Lower lobe of right lung (tissue), 2 donors: ENCODE data around the gene SLC37A4. TPM values are rescaled to one million over a fixed set of nuclear protein-coding genes. Genes with fewer than 3 reads are reported as not detected.

Experiments
- ATAC-seq, 2 donors: fragments of 200-7000 bp; cut with Tn5 transposase; one replicate each; pipeline ENCODE4 v1.9.1; 2020 to 2022; ENCODE audit warnings: mild to moderate bottlenecking in 2 of 2, moderate library complexity in 2 of 2
- DNase-seq: peaks from one replicate; pipeline ENCODE4 v3.0.0-alpha.2; 2020
- H3K27ac ChIP-seq: fragments of 200-600 bp; one replicate; pipeline ENCODE4 v1.8.0; 2022
- H3K27me3 ChIP-seq: fragments of 200-600 bp; one replicate; pipeline ENCODE4 v1.8.0; 2022; ENCODE audit warnings: low read depth
- H3K36me3 ChIP-seq: fragments of 200-600 bp; one replicate; pipeline ENCODE4 v1.8.0; 2022; ENCODE audit warnings: mild to moderate bottlenecking
- H3K4me1 ChIP-seq: fragments of 200-600 bp; one replicate; pipeline ENCODE4 v1.8.0; 2022
- H3K4me3 ChIP-seq: fragments of 200-600 bp; one replicate; pipeline ENCODE4 v1.8.0; 2022; ENCODE audit warnings: mild to moderate bottlenecking
- H3K9me3 ChIP-seq: fragments of 200-600 bp; one replicate; pipeline ENCODE4 v1.8.0; 2022
- intact Hi-C: fragments of 100-400 bp; cut with DNase I; formaldehyde crosslinking; loops from one replicate; pipeline ENCODE4 v1.11.0; 2022
- total RNA-seq: library from RNA; stranded (reverse); fragmentation: NEBNext Ultra II Directional; extraction: Animal tissue kit (Norgen Biotek cat#: 25700); gene quantifications from one replicate; pipeline ENCODE4 v1.2.1, GENCODE V29; 2021
- TF ChIP-seq, protein P1 (sequence below): fragments of 200-600 bp; IDR thresholded peaks from one replicate; pipeline ENCODE4 v1.8.0; 2022; ENCODE audit warnings: antibody characterized with exemption, mild to moderate bottlenecking
- donor health status: DM: no; HTN: yes; CAD: no; lungs with severe emphysema.

Gene SLC37A4
- total RNA-seq, 1 donor from 2014 or later = 13.2 TPM

- TF ChIP-seq, protein P1, sequence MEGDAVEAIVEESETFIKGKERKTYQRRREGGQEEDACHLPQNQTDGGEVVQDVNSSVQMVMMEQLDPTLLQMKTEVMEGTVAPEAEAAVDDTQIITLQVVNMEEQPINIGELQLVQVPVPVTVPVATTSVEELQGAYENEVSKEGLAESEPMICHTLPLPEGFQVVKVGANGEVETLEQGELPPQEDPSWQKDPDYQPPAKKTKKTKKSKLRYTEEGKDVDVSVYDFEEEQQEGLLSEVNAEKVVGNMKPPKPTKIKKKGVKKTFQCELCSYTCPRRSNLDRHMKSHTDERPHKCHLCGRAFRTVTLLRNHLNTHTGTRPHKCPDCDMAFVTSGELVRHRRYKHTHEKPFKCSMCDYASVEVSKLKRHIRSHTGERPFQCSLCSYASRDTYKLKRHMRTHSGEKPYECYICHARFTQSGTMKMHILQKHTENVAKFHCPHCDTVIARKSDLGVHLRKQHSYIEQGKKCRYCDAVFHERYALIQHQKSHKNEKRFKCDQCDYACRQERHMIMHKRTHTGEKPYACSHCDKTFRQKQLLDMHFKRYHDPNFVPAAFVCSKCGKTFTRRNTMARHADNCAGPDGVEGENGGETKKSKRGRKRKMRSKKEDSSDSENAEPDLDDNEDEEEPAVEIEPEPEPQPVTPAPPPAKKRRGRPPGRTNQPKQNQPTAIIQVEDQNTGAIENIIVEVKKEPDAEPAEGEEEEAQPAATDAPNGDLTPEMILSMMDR = no peak
- H3K36me3 ChIP-seq = peaks cover 76% of the 10 kb centered on the region
- DNase-seq = no peak
These were observed 16.3 kb downstream of the SLC37A4 start for GRCh38 chr11:119014209-119014924.

GRCh38 chr11:119012629-119013170, 18.0 kb downstream of the SLC37A4 start:
- H3K27me3 ChIP-seq = no peaks in the 10 kb centered on the region
- no peak for DNase-seq
- H3K36me3 ChIP-seq = peaks cover 93% of the 10 kb centered on the region
- H3K27ac ChIP-seq = no peak overlapping the region
- peaks cover 19% of the 10 kb centered on the region for H3K4me1 ChIP-seq
- ATAC-seq = no peak
- intact Hi-C loops = no loop called here
- TF ChIP-seq, protein P1 = no peak
- no peaks in the 10 kb centered on the region for H3K9me3 ChIP-seq
- no peak overlapping the region for H3K4me3 ChIP-seq

More at GRCh38 chr11:119014209-119014924, 16.3 kb downstream of the SLC37A4 start:
- ATAC-seq = no peak
- H3K27me3 ChIP-seq = no peaks in the 10 kb centered on the region
- no peak overlapping the region for H3K4me3 ChIP-seq
- peaks cover 22% of the 10 kb centered on the region for H3K4me1 ChIP-seq
- intact Hi-C loops = no loop called here
- no peak overlapping the region for H3K27ac ChIP-seq
- H3K9me3 ChIP-seq = no peaks in the 10 kb centered on the region

GRCh38 chr11:119011476-119012053, 19.1 kb downstream of the SLC37A4 start:
- TF ChIP-seq, protein P1 = no peak
- Histone ChIP-seq H3K4me3 (no peak overlapping the region), H3K9me3 (no peaks in the 10 kb centered on the region), H3K27ac (no peak overlapping the region), H3K36me3 (peaks cover 98% of the 10 kb centered on the region), H3K27me3 (no peaks in the 10 kb centered on the region), H3K4me1 (peaks cover 9% of the 10 kb centered on the region)
- intact Hi-C loops = no loop called here
- ATAC-seq (no peak), DNase-seq (no peak)

GRCh38 chr11:119006656-119007055, 24.0 kb downstream of the SLC37A4 start:
- peaks cover 96% of the 10 kb centered on the region for H3K36me3 ChIP-seq
- H3K27ac ChIP-seq = no peak overlapping the region
- H3K4me1 ChIP-seq = no peaks in the 10 kb centered on the region
- DNase-seq = no peak
- TF ChIP-seq, protein P1 = no peak
- no peak overlapping the region for H3K4me3 ChIP-seq
- ATAC-seq = no peak
- no peaks in the 10 kb centered on the region for H3K9me3 ChIP-seq
- H3K27me3 ChIP-seq = no peaks in the 10 kb centered on the region
- intact Hi-C loops = no loop called here

- H3K27ac ChIP-seq = no peak overlapping the region
- no peaks in the 10 kb centered on the region for H3K27me3 ChIP-seq
- intact Hi-C loops = no loop called here
- H3K36me3 ChIP-seq = peaks cover 67% of the 10 kb centered on the region
- peaks cover 30% of the 10 kb centered on the region for H3K4me1 ChIP-seq
- TF ChIP-seq, protein P1 = no peak
- no peaks in the 10 kb centered on the region for H3K9me3 ChIP-seq
- DNase-seq (no peak), ATAC-seq (no peak)
- H3K4me3 ChIP-seq = no peak overlapping the region
These were observed 29.8 kb downstream of the SLC37A4 start for GRCh38 chr11:119000906-119001305.
